ENCODE results near the gene HPS5.

Gene HPS5

GRCh38 chr11:18236664-18237356 is 85.1 kb downstream of the HPS5 start, which contains the start of gene SAA4:
SAA4 (minus strand) TSS chr11:18236802; CDS start chr11:18235926, 876 bp downstream.
- H3K4me3 ChIP-seq (ENCODE audit: low read length) = no peak within 1 kb of the TSS
- H3K27ac ChIP-seq (ENCODE audit: low read length) = no peak within 1 kb of the TSS
- no peak for DNase-seq (ENCODE audit: low read depth, low spot score)
- no peaks in the 10 kb centered on the region for H3K27me3 ChIP-seq (ENCODE audit: control insufficient read depth, insufficient read depth, low read length)
- no CpG with 5 or more reads among the region's 2 CpGs for WGBS (ENCODE audit: insufficient coverage, insufficient read length)
- H3K4me1 ChIP-seq (ENCODE audit: control insufficient read depth, insufficient read depth, low read length) = no peaks in the 10 kb centered on the region
- no peaks in the 10 kb centered on the region for H3K9me3 ChIP-seq (ENCODE audit: control insufficient read depth, insufficient read depth, low read length)
- H3K36me3 ChIP-seq (ENCODE audit: control insufficient read depth, insufficient read depth, low read length) = no peaks in the 10 kb centered on the region

- DNase-seq (ENCODE audit: low read depth, low spot score) = no peak
- Histone ChIP-seq H3K4me1 (ENCODE audit: control insufficient read depth, insufficient read depth, low read length) (no peaks in the 10 kb centered on the region), H3K4me3 (ENCODE audit: low read length) (no peak overlapping the region), H3K9me3 (ENCODE audit: control insufficient read depth, insufficient read depth, low read length) (no peaks in the 10 kb centered on the region), H3K36me3 (ENCODE audit: control insufficient read depth, insufficient read depth, low read length) (no peaks in the 10 kb centered on the region), H3K27me3 (ENCODE audit: control insufficient read depth, insufficient read depth, low read length) (no peaks in the 10 kb centered on the region), H3K27ac (ENCODE audit: low read length) (no peak overlapping the region)
- WGBS (ENCODE audit: insufficient coverage, insufficient read length) = no CpG with 5 or more reads among the region's 8 CpGs
Observed at GRCh38 chr11:18235394-18236334, 86.3 kb downstream of the HPS5 start.

GRCh38 chr11:18233912-18234311 is 88.0 kb downstream of the HPS5 start:
- Histone ChIP-seq H3K9me3 (ENCODE audit: control insufficient read depth, insufficient read depth, low read length) (no peaks in the 10 kb centered on the region), H3K27ac (ENCODE audit: low read length) (no peak overlapping the region), H3K4me1 (ENCODE audit: control insufficient read depth, insufficient read depth, low read length) (no peaks in the 10 kb centered on the region), H3K4me3 (ENCODE audit: low read length) (no peak overlapping the region), H3K36me3 (ENCODE audit: control insufficient read depth, insufficient read depth, low read length) (no peaks in the 10 kb centered on the region), H3K27me3 (ENCODE audit: control insufficient read depth, insufficient read depth, low read length) (no peaks in the 10 kb centered on the region)
- DNase-seq (ENCODE audit: low read depth, low spot score) = no peak
- WGBS (ENCODE audit: insufficient coverage, insufficient read length) = no CpG with 5 or more reads among the region's 4 CpGs

- WGBS (ENCODE audit: insufficient coverage, insufficient read length) = no CpG with 5 or more reads among the region's 2 CpGs
- no peak for DNase-seq (ENCODE audit: low read depth, low spot score)
- no peaks in the 10 kb centered on the region for H3K9me3 ChIP-seq (ENCODE audit: control insufficient read depth, insufficient read depth, low read length)
- H3K27me3 ChIP-seq (ENCODE audit: control insufficient read depth, insufficient read depth, low read length) = no peaks in the 10 kb centered on the region
- H3K27ac ChIP-seq (ENCODE audit: low read length) = no peak overlapping the region
- H3K4me3 ChIP-seq (ENCODE audit: low read length) = no peak overlapping the region
- no peaks in the 10 kb centered on the region for H3K36me3 ChIP-seq (ENCODE audit: control insufficient read depth, insufficient read depth, low read length)
- no peaks in the 10 kb centered on the region for H3K4me1 ChIP-seq (ENCODE audit: control insufficient read depth, insufficient read depth, low read length)
Observed at GRCh38 chr11:18230859-18231258, 91.1 kb downstream of the HPS5 start.

- Histone ChIP-seq H3K27me3 (ENCODE audit: control insufficient read depth, insufficient read depth, low read length) (no peaks in the 10 kb centered on the region), H3K4me1 (ENCODE audit: control insufficient read depth, insufficient read depth, low read length) (no peaks in the 10 kb centered on the region), H3K9me3 (ENCODE audit: control insufficient read depth, insufficient read depth, low read length) (no peaks in the 10 kb centered on the region), H3K4me3 (ENCODE audit: low read length) (no peak overlapping the region), H3K27ac (ENCODE audit: low read length) (no peak overlapping the region), H3K36me3 (ENCODE audit: control insufficient read depth, insufficient read depth, low read length) (no peaks in the 10 kb centered on the region)
- no CpG with 5 or more reads among the region's 3 CpGs for WGBS (ENCODE audit: insufficient coverage, insufficient read length)
- no peak for DNase-seq (ENCODE audit: low read depth, low spot score)
Observed at GRCh38 chr11:18229501-18229900, 92.4 kb downstream of the HPS5 start.
